Non-pigmented ciliary epithelial cell (primary cell): Measurements from ENCODE around the gene RER1.

Experiments
- DNase-seq: peaks from one replicate; pipeline ENCODE4 v3.0.0-alpha.2; 2010; ENCODE audit warnings: low read depth

RER1 gene, protein sequence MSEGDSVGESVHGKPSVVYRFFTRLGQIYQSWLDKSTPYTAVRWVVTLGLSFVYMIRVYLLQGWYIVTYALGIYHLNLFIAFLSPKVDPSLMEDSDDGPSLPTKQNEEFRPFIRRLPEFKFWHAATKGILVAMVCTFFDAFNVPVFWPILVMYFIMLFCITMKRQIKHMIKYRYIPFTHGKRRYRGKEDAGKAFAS

DNA sequence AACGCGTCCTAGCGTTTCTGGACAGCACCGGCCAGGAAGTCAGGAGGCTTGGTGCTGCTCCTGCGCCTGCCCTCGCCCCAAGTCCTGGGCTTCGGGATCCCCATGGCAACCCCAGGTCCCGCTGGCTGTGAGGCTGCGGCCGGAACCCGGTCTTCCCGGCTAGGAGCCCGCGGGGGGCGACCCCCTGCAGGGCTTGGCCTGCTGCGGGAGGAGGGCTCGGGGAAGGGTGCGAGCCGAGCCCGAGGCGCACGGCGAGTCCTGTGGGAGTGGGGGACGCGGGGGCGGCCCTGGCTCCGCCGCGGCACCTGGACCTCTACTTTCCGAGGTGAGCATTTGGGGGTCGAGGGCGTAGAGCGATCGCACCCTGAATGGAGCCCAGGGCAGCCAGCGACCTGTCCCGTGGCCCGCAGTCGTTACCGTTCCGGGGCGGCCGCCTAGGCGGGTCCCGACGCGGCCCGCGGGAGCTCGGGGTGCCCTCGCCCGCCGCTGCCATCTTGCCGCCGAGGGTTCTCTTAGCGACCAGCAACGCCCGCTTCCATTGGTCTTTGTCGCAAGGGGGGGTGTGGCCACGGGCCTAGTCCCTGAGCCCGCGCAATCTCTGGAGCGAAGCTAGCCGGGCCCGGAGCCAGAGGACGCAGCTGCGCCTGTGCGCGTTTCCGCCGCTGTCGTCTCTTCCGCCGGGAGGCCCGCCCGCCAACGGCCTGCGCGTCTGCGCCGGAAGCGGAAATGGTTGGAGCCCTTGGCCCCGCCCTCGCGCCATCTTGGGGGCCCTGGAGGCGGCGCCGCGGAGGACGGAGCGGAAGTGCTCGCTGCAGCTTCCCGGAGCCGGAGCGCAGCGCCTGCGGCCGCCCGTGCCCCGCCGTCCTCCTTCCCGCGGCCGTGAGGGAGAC, at the start of gene RER1, which contains the start of gene MORN1:
Gene RER1, plus strand, starts transcription at position 801 of the 890 bp plus-strand sequence. CDS start 3,950 bp downstream, outside the sequence.
Gene MORN1, minus strand, starts transcription at position 514 of the 890 bp plus-strand sequence. Its CDS starts 21 bp downstream, at position 493.
- DNase-seq, result peak; percentile 89

DNA sequence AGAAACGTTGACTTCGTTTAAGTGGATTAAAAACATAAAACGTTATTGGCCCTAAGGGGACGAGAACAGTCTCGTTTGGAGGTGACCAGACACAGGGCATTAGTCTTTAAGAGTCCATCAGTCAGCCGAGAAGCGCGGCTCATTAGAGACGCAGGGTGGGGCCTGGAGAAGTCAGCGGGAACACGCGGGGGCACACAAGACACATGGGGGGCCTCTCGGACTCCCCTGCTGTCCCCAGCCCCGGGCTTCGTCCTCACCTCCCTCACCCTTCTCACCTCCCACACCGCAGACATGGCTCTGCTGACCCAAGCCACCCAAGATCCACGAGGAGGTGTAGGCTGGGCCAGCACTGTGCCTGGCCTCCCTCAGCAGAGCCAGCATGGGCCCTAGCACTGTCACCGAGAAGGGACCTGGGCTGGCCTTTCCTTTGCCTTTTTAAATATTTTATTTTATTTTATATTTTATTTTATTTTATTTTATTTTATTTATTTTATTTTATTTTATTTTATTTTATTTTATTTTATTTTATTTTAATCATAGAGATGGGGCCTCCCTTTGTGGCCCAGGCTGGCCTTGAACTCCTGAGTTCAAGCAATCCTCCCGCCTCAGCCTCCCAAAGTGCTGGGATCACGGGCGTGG, 49.1 kb upstream of the RER1 start:
- DNase-seq, result no peak

DNA sequence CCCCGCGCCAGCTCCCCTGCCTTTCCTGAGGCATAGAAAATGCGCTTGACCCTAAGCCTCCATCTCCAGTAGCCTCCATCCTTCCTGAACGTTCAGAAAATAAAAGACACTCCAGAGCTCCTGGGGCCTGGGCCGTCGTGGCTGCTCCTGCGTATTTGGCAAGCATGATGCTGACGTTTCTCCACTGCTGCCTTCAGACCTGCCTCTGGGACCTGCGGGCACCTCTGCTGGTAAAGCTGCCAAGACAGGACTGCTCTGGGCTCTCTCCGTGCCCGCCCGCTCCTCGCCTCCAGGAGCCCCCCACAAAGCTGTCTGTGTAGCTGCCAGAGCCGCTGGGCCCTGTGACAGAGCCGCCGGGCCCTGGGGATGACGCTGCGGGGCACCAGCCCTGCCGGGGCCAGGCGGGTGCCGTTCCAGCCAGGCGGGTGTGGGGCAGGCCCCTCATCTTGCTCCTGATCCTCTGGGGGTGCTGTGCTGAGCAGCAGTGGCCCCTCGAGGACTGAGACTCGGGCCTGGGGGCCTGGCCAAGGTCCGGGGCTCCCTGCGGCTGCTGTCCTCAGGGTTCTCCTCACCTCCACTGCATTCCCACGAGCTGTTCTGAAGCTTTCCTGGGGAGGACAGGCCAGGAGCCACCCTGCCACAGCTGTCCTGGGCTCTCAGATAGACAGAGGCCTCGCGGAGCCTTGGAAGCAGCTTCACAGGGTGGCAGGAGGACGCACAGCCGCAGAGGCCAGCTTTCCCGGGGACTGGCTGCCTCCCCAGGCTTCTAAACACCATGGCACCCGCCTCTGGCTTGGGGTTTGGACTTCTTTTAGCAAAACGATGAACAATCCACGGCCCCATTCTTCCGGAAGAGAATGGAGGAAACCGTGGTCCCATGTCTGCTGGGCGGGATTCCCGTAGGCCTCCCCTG, 48.4 kb upstream of the RER1 start:
- no peak for DNase-seq

DNA sequence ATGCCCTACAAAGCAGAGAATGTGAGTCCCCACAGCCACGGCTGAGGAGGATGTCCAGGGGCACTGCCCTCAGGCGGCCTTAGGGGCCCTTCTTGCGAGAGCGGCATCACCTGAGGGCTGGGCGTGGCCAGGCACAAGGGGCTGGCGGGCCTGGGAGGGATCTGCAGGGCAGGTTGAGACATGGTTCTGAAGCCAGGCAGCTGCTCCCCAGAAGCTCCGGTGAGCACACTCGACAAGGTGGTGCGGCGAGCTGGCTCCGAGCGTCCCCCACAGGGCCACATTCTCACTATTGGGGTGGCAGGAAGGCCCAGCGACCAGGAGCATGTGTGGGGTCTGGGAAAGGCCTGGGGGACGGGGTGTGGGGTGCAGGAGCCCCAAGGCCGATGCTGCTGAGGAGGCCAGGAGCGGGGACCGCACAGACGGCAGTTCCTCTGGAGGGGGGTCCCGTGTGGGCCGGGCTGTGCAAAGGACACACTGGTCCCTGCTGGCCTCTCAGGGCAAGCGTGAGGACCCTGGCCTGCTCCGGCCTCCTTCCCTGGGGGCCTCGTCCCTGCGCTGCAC, 47.4 kb upstream of the RER1 start:
- DNase-seq, result no peak

DNA sequence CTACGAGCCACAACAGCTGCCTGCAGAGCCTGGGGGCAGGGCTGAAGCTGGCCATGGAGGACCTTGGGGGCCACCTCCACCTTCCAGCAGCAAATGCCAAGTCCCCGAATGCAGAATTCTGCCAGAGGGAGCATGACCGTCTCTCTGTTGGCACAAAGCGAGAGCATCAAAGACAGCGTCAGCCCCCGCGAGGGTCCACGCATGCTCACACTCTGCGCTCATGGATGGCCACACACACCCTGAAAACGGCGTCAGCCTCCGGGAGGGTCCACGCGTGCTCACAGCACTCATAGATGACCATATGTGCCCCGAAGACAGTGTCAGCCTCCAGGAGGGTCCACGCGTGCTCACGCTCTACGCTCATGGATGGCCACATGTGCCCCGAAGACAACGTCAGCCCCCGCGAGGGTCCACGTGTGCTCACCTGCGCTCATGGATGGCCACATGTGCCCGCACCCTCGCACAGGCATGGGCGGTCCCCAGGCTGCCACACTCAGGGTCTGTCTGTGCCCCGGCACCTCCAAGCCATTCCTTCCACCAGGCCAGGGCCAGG, 46.8 kb upstream of the RER1 start:
- DNase-seq, result no peak

DNA sequence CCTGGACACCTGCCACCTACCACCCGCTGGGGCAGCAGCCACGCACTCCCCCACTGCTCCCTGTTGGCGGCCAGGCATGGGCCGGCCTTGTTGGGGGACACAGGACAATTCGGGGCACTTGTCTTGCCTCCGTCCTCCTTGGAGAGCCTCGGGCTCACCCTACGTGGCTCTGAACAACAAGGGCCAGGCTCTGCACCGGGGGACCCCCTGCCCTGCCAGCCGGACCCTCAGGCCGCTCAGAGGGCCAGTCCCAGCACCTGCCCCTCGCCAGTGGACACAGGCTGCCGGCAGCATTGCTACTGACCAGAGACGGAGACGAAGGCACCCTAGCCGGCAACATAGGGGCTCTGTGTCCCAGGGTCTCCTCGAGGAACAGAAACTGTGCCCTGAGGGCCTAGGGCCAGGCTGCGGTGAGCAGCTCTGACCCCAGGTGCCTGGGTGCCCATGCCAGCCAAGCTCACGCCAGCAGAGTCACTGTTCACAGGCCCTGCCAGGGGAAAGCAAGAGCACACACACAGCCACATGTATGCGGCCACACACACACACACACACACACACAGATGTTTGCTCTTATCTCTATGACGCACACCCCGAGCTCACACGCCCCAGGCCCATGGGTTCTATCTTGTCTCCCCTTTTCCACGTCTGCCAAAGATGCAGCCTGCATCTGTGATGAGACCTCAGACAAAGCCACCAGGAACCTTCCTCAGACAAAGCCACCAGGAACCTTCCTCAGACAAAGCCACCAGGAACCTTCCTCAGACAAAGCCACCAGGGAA, 46.2 kb upstream of the RER1 start:
- DNase-seq, result no peak

DNA sequence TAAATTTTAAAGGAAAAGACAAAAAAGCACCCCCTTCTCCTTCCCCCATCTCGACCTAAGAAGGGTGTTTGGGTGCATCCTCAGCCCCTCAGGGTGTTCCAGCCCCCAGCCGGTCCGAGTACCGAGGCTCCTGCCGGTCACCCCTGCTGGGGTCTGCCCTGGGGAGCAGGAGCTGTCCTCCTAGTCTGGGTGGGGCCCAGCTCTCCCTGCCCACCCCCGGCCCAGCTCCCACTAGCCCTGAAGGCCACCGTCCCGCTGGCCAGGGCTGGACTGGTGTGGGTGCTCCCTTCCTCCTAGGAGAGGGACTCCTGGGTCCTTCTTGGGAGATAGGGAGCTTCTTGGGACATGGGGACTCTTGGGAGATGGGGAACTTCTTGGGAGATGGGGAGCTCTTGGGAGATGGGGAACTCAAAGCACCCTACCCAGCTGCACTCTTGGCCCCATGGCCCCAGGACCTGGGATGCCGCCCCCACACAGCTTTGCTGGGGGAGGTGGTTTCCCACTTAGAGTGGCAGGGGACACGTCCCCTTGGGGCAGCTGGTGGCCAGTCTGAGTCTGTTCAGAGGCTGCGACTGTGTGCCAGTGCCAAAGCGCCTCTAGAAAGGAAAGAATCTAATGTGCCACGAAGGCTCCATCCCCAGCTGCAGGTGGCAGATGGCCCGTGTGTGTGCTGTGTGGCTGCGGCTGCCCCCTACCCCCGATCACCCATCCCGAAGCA, 44.8 kb upstream of the RER1 start:
- no peak for DNase-seq

DNA sequence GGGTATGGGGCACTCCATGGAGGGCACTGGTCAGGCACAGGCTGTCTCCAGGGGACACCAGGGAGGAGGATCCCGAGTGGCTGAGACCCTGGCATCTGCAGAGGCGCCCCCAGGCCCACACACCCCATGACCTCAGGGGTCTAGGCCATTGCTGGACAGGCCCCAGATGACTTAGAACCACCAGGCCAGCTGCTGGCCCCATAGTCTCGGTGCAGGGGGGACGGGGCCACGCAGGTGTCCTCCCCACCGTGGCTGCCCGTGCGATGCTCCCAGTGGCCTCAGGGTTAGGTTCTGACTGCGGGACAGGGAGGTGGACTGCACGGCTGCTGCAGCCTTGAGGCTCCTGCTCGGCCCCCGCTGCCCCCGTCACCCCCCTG, 44.2 kb upstream of the RER1 start:
- no peak for DNase-seq

DNA sequence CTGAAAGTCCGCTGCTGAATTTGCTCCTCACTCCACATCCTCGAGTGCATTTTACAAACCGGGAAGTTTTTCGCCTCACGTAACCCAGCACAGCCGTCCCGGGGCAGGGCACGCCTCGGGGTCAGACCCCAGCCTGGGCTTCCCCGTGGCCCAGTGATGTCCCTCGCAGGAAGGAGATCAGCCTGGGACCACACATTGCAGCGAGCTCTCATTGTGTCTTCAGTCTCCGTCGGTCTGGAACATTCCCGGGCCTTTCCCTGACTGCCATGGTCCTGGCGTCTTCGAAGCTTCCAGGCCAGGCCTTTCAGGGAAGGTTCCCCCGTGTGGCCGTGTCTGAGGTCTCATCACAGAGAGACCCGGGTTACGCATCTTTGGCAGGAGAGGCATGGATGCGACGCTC, 43.7 kb upstream of the RER1 start:
- DNase-seq, result no peak

DNA sequence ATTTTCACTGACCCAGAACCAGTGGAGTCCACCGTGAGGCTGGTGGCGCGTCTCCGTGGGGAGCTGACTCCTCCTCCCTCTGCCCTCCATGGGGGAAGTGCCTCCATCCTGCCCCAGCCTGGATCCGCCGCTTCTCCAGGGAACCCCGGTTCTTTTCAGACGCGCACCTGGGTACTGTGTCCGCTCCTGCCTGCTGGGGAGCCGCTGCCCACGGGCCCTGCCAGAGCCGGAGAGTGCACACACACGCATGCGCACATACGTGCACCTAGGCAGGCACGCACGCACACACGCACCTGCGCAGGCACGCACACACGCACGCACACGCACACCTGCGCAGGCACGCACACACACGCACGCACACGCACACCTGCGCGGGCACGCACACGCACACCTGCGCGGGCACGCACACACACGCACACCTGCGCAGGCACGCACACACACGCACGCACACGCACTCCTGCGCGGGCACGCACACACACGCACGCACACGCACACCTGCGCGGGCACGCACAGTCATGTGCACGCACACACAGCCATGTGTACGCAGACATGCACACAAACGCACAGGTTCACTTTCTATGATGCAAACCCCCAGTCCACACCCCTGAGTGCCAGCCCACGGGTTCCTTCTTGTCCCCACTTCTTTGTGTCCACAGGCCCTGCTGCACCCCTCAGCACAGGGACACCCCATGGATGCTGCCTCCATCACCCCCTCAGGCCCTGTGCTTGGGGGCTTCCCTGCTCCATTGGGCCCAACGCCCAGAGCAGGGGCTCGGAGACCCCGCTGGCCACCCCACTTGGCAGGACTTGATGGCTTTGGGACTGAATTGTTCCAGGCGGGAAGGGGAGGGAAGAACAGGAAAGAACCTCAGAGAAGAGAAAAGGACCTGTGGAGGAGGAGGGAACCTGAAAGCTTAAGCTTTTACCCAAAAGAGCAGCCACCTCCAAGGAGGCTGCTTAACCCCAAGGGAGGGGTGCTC, 43.0 kb upstream of the RER1 start:
- no peak for DNase-seq

DNA sequence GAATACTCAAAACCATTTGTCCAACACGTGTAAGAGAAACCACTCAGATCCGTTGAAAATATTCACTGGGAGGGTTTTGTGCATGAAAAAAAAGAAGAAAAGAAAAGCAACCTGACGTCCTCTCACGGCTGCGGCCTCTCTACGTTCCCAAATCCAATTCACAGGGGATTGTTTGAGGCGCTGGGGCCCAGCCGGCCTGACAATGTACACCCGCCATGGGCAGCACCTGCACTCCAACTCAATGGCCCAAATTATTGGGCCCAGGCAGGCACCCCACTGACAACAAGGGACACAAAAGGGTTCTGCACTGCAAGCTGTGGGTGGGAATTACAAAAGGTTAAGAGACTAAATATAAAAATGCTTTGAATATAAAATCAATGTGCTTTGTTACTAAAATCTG, 41.8 kb upstream of the RER1 start:
- DNase-seq, result no peak

DNA sequence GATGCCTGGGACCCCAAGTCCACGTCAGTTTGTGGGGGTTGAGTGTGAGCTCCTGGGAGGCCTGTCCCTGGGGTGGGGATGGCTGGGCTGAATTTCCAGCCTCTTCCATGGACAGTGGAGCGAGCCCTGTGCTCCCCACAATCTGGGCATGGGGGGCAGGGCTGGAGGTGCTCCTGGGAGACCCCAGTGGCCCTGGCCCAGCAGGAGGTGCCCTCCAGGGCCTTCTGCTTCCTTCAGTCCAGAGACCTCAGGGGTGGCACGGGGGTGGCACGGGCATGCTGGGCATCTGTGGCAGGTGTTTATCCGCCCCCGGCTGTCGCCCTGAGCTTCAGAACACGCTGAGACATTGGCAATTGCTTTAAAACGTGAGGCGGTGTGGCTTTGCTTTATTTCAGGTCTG, 41.1 kb upstream of the RER1 start:
- no peak for DNase-seq

DNA sequence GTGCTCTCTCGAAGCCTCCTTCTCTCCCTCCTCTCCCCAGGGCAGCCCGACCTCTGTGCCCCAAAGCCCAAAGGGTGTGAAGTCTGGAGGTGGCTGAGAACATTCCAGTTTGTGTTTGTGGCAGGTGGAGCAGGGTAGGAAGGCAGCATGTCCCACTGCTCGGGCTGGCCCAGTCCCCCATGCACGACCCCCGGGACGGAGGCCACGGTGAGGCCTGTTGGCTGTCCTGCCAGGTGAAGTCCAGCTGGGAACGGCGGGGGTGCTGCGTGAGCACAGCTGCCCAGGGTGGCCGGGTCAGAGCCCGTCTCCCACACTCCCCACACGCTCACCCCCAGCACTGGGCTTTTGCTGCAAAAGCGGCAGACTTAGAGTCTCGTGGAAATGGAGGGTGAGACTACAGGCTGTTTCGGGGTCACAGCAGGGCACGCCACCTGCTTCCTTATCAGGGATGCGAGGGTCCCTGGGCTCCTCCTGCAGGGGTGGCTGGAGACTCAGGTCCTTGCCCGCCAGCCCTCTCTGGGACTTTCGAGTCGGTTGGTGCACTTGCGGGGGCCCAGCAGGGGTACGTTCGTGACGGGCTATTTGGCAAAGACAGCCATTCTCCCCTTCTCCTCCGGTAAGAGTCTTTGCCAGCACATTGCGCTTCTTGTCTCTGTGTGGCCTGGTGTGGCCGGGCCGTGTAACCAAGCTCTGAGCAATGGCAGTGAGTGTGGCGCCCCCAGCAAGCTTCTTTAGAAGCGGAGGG, 40.6 kb upstream of the RER1 start:
- no peak for DNase-seq

DNA sequence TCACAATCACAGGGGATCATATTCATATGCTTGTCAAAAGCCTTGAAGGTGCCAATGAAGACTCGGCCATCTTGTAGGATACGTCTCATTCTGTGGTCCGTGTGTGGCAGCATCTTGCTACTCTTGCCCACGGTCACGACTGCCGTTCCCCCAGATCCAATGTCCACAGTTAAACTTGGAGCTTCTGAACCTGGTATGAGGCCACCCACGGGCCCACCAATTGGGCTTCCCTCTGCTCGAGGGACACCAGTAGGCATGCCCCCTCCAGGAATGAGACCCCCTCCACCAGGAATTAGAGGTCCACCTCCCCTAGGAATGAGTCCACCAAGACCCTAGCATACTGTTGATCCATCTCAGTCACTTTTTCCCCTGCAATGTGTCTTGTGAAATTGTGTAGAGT, 39.9 kb upstream of the RER1 start:
- no peak for DNase-seq

DNA sequence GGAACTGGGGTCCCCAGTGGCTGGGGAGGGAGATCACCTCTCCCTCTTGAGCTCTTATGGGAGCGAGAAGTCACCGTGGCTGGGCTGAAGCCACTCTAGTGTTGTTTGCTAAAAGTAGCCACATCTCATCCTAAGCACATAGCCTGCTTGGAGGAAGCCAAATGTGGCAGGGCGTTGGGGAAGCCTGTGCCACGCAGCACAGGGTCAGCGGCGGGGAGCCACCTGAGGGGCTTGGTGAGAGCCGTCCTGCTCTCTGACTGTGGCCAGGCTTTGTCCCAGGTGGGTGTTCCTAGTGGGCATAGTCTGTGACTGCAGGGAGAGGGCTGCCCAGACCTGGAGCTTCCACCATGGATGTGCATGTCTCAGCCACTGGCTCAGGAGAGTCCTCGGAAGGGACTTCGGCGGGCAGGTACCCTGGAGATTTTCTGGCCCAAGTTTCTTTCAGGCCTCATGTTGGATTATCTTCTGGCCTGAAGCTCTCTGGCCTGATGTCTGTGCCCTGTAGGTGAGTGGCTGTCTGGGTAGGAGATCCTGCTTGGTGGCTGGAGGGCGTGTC, 39.2 kb upstream of the RER1 start:
- DNase-seq, result no peak

DNA sequence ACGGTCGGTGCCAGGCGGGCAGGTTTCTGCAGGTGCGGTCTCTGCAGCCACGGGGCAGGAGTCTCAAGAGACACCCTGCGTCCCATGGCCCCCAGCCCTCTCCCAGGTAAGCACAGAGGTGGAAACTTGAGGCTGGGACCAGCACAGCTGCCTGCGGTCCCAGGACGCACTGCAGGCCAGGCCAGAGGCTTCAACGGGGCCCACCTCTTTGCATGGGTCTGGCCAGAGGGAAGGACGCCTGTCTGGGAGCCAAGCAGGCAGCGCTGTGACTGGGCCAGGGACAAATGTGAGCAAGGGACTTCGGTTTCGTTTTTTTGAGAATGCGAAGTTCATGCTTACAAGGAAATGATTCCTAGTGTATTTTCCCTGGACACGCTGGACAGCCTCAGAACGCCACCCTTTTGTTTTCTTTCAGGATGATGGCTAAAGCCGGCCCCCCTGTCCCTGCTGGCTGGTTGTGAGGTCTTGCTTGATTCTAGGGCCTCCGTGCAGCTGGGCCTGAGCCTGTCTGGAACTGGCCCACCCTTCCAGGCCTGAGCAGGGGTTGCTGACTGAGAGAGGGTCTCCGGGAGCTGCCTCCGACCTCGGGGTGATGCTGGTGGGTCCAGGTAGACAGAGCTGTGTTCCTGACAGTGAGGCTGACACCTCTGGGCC, 38.6 kb upstream of the RER1 start:
- no peak for DNase-seq
